Neural progenitor cell (in vitro differentiated cells): ENCODE results near the gene DEK. TPM values are rescaled to one million over a fixed set of nuclear protein-coding genes. Genes with fewer than 3 reads are reported as not detected.

ENCODE experiments used
- DNase-seq: peaks from one replicate; pipeline ENCODE4 v3.0.0-alpha.2; 2016; ENCODE audit warnings: low spot score
- H2AFZ ChIP-seq: fragments of 200-600 bp; sonication (generic); replicated peaks from 2 replicates; pipeline ENCODE4 v1.6.1; 2016; ENCODE audit warnings: antibody characterized with exemption
- H3F3A ChIP-seq: fragments of 200-600 bp; sonication (generic); 2 replicates; pipeline ENCODE4 v1.6.1; 2016; ENCODE audit warnings: antibody characterized with exemption, low read depth
- H3K27ac ChIP-seq: fragments of 200-600 bp; sonication (generic); 2 replicates; pipeline ENCODE4 v1.5.1; 2016; ENCODE audit warnings: mild to moderate bottlenecking
- H3K27me3 ChIP-seq: fragments of 200-600 bp; sonication (generic); 2 replicates; pipeline ENCODE4 v1.6.1; 2016; ENCODE audit warnings: mild to moderate bottlenecking, moderate library complexity
- H3K36me3 ChIP-seq: fragments of 200-600 bp; sonication (generic); 2 replicates; pipeline ENCODE4 v1.5.1; 2016
- H3K4me1 ChIP-seq: fragments of 200-600 bp; sonication (generic); 2 replicates; pipeline ENCODE4 v1.6.1; 2016; ENCODE audit warnings: mixed run types
- H3K4me2 ChIP-seq: fragments of 200-600 bp; sonication (generic); 2 replicates; pipeline ENCODE4 v1.6.1; 2016
- H3K4me3 ChIP-seq: fragments of 200-600 bp; sonication (generic); 2 replicates; pipeline ENCODE4 v1.5.1; 2016
- H3K79me2 ChIP-seq: fragments of 200-600 bp; sonication (generic); 2 replicates; pipeline ENCODE4 v1.6.1; 2016; ENCODE audit warnings: low read depth
- H3K9ac ChIP-seq: fragments of 200-600 bp; sonication (generic); 2 replicates; pipeline ENCODE4 v1.6.1; 2016
- H3K9me3 ChIP-seq: fragments of 200-600 bp; sonication (generic); 2 replicates; pipeline ENCODE4 v1.5.1; 2016; ENCODE audit warnings: low read depth
- H4K20me1 ChIP-seq: fragments of 200-600 bp; sonication (generic); 2 replicates; pipeline ENCODE4 v1.6.1; 2016; ENCODE audit warnings: low read depth
- H3K27ac Mint-ChIP-seq: 3 replicates; pipeline ENCODE4 v1.8.0; 2021; ENCODE audit warnings: mixed read lengths
- H3K27me3 Mint-ChIP-seq: 2 replicates; pipeline ENCODE4 v1.8.0; 2022; ENCODE audit warnings: low read depth, mild to moderate bottlenecking, inconsistent platforms, moderate library complexity, mixed read lengths; ENCODE audit not compliant: insufficient read depth
- H3K36me3 Mint-ChIP-seq: 3 replicates; pipeline ENCODE4 v1.8.0; 2021; ENCODE audit warnings: mixed read lengths
- H3K4me1 Mint-ChIP-seq: 3 replicates; pipeline ENCODE4 v1.8.0; 2021; ENCODE audit warnings: mixed read lengths
- H3K4me3 Mint-ChIP-seq: 3 replicates; pipeline ENCODE4 v1.8.0; 2021; ENCODE audit warnings: mild to moderate bottlenecking, moderate library complexity, mixed read lengths
- H3K9me3 Mint-ChIP-seq: 3 replicates; pipeline ENCODE4 v1.8.0; 2020; ENCODE audit warnings: mixed read lengths
- EZH2 ChIP-seq: fragments of 200-600 bp; sonication (generic); IDR thresholded peaks from 2 replicates; pipeline ENCODE4 v1.6.1; 2017; ENCODE audit warnings: antibody characterized with exemption, mild to moderate bottlenecking, moderate library complexity
- EZH2phosphoT487 ChIP-seq: fragments of 200-600 bp; sonication (generic); IDR thresholded peaks from 2 replicates; pipeline ENCODE4 v1.6.1; 2017; ENCODE audit warnings: antibody characterized with exemption
- total RNA-seq: library from RNA; depleted of rRNA; stranded (reverse); fragments of >200 nt; gene quantifications from 2 replicates; pipeline ENCODE4 v1.2.3, GENCODE V29; 2015; ENCODE audit warnings: low replicate concordance
- TF ChIP-seq, protein P1 (sequence below): fragments of 200-600 bp; sonication (generic); IDR thresholded peaks from 2 replicates; pipeline ENCODE4 v1.5.1; 2017; ENCODE audit warnings: antibody characterized with exemption, mild to moderate bottlenecking

DEK gene
- total RNA-seq, 1 donor from 2014 or later: 501 TPM

DNA sequence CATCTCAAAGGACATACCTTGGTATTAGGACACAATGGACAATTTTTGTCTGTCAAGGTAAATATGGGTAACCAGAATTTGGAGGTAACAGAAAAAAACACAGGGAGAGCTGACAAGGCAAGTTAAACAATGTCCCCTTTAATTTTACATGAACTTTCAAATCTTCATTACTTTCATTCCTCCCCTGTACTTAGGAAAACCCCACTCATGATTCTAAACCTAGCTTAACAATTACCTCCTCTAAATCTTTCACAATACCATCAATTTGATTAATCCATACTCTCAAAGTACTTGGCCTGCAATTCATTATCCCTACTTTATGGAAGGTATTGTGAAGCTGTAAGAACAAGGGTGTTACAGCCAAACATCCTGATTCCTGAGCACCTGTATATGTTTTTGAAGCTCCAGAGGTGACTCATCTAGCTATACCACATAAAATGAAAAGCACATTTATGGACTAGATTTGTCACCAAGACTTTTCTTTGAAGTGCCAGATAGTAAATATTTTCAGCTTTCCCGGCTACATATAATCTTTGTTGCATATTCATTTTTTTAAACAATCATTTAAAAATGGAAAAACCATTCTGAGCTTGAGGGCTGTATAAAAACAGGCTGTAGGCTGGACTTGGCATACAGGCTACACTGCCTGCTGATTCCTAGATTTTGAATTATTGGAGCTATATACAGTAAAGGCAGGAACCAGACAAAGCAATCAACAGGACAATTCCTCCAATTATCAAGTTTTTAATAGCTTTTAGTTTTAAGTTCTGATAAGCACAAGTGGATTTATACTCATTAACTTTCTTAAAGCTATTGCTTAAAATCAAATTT is 22.9 kb downstream of the DEK start:
- Histone ChIP-seq H3K4me2 (no peak overlapping the region), H3K27me3 (no peaks in the 10 kb centered on the region), H3K9ac (no peak overlapping the region), H3K9me3 (no peaks in the 10 kb centered on the region), H3K4me1 (no peaks in the 10 kb centered on the region), H2AFZ (no peak overlapping the region), H3K36me3 (peaks cover 41% of the 10 kb centered on the region), H3F3A (peaks cover 8% of the 10 kb centered on the region), H3K79me2 (peaks cover 99% of the 10 kb centered on the region), H3K4me3 (no peak overlapping the region), H4K20me1 (peaks cover 30% of the 10 kb centered on the region), H3K27ac (no peak overlapping the region)
- no peaks in the 10 kb centered on the region for H3K4me1 Mint-ChIP-seq
- H3K4me3 Mint-ChIP-seq: no peak overlapping the region
- H3K27ac Mint-ChIP-seq: no peak overlapping the region
- H3K36me3 Mint-ChIP-seq: peaks cover 65% of the 10 kb centered on the region
- peaks cover 4% of the 10 kb centered on the region for H3K27me3 Mint-ChIP-seq
- peaks cover 2% of the 10 kb centered on the region for H3K9me3 Mint-ChIP-seq
- TF ChIP-seq EZH2 (no peak), EZH2phosphoT487 (no peak)
- DNase-seq: no peak

DNA sequence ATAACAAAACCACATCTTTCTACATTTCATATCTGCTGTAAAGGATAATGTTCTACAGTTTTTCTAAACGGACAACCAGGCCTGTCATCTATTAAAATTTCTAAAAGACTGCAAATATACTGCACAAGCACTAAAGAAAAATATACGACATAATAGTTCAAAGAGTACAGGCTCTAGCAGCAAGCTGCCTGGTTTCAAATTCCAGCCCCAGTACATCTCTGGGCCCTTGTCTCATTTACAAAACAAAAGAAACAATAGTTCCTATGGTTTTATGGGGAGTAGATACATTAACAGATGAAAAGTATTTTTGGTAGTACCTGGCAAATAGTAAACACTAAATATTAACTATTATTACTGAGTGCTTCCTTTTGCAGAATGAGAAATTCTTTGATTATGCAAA is 24.1 kb downstream of the DEK start:
- H3K36me3 ChIP-seq: peaks cover 48% of the 10 kb centered on the region
- TF ChIP-seq, protein P1, sequence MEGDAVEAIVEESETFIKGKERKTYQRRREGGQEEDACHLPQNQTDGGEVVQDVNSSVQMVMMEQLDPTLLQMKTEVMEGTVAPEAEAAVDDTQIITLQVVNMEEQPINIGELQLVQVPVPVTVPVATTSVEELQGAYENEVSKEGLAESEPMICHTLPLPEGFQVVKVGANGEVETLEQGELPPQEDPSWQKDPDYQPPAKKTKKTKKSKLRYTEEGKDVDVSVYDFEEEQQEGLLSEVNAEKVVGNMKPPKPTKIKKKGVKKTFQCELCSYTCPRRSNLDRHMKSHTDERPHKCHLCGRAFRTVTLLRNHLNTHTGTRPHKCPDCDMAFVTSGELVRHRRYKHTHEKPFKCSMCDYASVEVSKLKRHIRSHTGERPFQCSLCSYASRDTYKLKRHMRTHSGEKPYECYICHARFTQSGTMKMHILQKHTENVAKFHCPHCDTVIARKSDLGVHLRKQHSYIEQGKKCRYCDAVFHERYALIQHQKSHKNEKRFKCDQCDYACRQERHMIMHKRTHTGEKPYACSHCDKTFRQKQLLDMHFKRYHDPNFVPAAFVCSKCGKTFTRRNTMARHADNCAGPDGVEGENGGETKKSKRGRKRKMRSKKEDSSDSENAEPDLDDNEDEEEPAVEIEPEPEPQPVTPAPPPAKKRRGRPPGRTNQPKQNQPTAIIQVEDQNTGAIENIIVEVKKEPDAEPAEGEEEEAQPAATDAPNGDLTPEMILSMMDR: no peak
- TF ChIP-seq EZH2 (no peak), EZH2phosphoT487 (no peak)
- Mint-ChIP-seq H3K9me3 (peaks cover 8% of the 10 kb centered on the region), H3K4me1 (no peaks in the 10 kb centered on the region), H3K36me3 (peaks cover 67% of the 10 kb centered on the region), H3K27me3 (peaks cover 4% of the 10 kb centered on the region), H3K27ac (no peak overlapping the region), H3K4me3 (no peak overlapping the region)
- H3K9ac ChIP-seq: no peak overlapping the region
- no peak overlapping the region for H3K4me2 ChIP-seq
- H3K27me3 ChIP-seq: no peaks in the 10 kb centered on the region
- H3F3A ChIP-seq: peaks cover 9% of the 10 kb centered on the region
- no peaks in the 10 kb centered on the region for H3K9me3 ChIP-seq
- no peak overlapping the region for H3K4me3 ChIP-seq
- H3K79me2 ChIP-seq: peaks cover 99% of the 10 kb centered on the region
- DNase-seq: no peak
- peaks cover 20% of the 10 kb centered on the region for H4K20me1 ChIP-seq
- no peak overlapping the region for H3K27ac ChIP-seq
- H2AFZ ChIP-seq: no peak overlapping the region
- no peaks in the 10 kb centered on the region for H3K4me1 ChIP-seq

DNA sequence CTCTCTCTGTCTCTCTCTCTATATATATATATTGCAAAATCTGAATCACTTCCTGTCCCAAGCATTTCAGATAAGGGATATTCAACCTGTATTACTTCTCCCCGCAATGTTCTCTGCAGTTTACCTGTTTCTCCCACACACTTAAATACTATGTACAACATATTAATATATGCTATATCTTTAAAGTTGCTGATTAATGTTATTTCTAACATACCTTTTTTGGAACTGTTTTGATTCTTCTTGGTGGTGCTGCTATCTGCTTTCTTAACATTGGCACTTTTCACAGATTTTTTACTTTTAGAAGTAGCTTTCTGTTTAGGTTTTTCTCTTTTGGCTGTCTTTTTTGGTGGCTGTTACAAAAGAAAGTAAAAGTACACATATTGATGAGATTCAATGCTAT is 27.2 kb downstream of the DEK start:
- H3K36me3 ChIP-seq: peaks cover 46% of the 10 kb centered on the region
- Mint-ChIP-seq H3K27me3 (peaks cover 4% of the 10 kb centered on the region), H3K4me3 (no peak overlapping the region), H3K27ac (no peak overlapping the region), H3K36me3 (peaks cover 69% of the 10 kb centered on the region), H3K4me1 (no peaks in the 10 kb centered on the region), H3K9me3 (peaks cover 31% of the 10 kb centered on the region)
- no peak overlapping the region for H2AFZ ChIP-seq
- no peak overlapping the region for H3K4me2 ChIP-seq
- H3K4me3 ChIP-seq: no peak overlapping the region
- peaks cover 97% of the 10 kb centered on the region for H3K79me2 ChIP-seq
- H3F3A ChIP-seq: peaks cover 27% of the 10 kb centered on the region
- peaks cover 5% of the 10 kb centered on the region for H4K20me1 ChIP-seq
- DNase-seq: no peak
- H3K9ac ChIP-seq: no peak overlapping the region
- peaks cover 12% of the 10 kb centered on the region for H3K9me3 ChIP-seq
- H3K27me3 ChIP-seq: no peaks in the 10 kb centered on the region
- no peak overlapping the region for H3K27ac ChIP-seq
- no peaks in the 10 kb centered on the region for H3K4me1 ChIP-seq
- TF ChIP-seq EZH2phosphoT487: no peak
- TF ChIP-seq, protein P1: no peak
- TF ChIP-seq EZH2: no peak

DNA sequence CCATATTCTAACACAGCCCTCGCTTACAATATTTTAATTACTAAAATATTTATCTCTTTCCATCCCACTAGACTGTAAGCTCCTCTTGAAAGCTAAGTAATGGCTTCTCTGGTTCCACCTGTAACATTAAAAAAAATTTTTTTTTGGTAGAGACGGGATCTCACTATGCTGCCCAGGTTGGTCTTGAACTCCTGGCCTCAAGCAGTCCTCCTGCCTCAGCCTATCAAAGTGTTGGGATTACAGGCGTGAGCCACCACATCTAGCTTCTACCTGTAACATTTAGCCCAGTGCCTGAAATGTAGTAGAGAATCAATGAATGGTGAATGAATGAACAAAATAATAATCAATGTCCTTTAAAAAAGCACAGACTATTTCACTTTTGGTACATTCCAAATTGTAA is 28.8 kb downstream of the DEK start:
- H3K27ac ChIP-seq: no peak overlapping the region
- peaks cover 17% of the 10 kb centered on the region for H3K9me3 ChIP-seq
- Mint-ChIP-seq H3K27ac (no peak overlapping the region), H3K4me3 (no peak overlapping the region), H3K4me1 (no peaks in the 10 kb centered on the region), H3K9me3 (peaks cover 47% of the 10 kb centered on the region), H3K36me3 (peaks cover 75% of the 10 kb centered on the region), H3K27me3 (peaks cover 2% of the 10 kb centered on the region)
- no peak for DNase-seq
- peaks cover 5% of the 10 kb centered on the region for H4K20me1 ChIP-seq
- no peak overlapping the region for H3K4me2 ChIP-seq
- H3K4me1 ChIP-seq: no peaks in the 10 kb centered on the region
- TF ChIP-seq EZH2phosphoT487: no peak
- no peak for TF ChIP-seq EZH2
- TF ChIP-seq, protein P1: no peak
- H3K79me2 ChIP-seq: peaks cover 97% of the 10 kb centered on the region
- H3K36me3 ChIP-seq: peaks cover 57% of the 10 kb centered on the region
- H2AFZ ChIP-seq: no peak overlapping the region
- no peaks in the 10 kb centered on the region for H3K27me3 ChIP-seq
- no peak overlapping the region for H3K9ac ChIP-seq
- no peak overlapping the region for H3K4me3 ChIP-seq
- peaks cover 28% of the 10 kb centered on the region for H3F3A ChIP-seq
